ENCODE data around the gene CDC42EP4. TPM values are rescaled to one million over a fixed set of nuclear protein-coding genes. Genes with fewer than 3 reads are reported as not detected.

CDC42EP4 gene
- total RNA-seq, 4 donors from 2014 or later = 35.8 to 57.0 (median 47.1) TPM

GRCh38 chr17:73262676-73263642 is 48.8 kb downstream of the CDC42EP4 start:
- no peak overlapping the region for H3K4me3 ChIP-seq
- H3K9me3 ChIP-seq = no peaks in the 10 kb centered on the region
- H3K4me1 ChIP-seq = no peaks in the 10 kb centered on the region
- intact Hi-C loops (cut with DNase I; ENCODE audit: low total_unique reads) (no loop called here), in situ Hi-C loops (cut with MboI; ENCODE audit: low sequenced_read_pairs in 4 of 4) (no loop called here)
- H3K36me3 ChIP-seq = no peaks in the 10 kb centered on the region
- no peak overlapping the region for H3K27ac ChIP-seq
- no peak for ATAC-seq
- no peak for DNase-seq
- no peaks in the 10 kb centered on the region for H3K27me3 ChIP-seq
- TF ChIP-seq CTCF (IDR thresholded peaks at IDR 0.05 in 4 of 5, conservative IDR thresholded peaks at IDR 0.05 in 1 of 5) (no peak), POLR2A (IDR thresholded peaks at IDR 0.05) (no peak)

- intact Hi-C loops (cut with DNase I; ENCODE audit: low total_unique reads) (no loop called here), in situ Hi-C loops (cut with MboI; ENCODE audit: low sequenced_read_pairs in 4 of 4) (no loop called here)
- no peaks in the 10 kb centered on the region for H3K9me3 ChIP-seq
- no peaks in the 10 kb centered on the region for H3K27me3 ChIP-seq
- H3K4me1 ChIP-seq = no peaks in the 10 kb centered on the region
- ATAC-seq (no peak), DNase-seq (no peak)
- no peak overlapping the region for H3K4me3 ChIP-seq
- no peaks in the 10 kb centered on the region for H3K36me3 ChIP-seq
- TF ChIP-seq CTCF (IDR thresholded peaks at IDR 0.05 in 4 of 5, conservative IDR thresholded peaks at IDR 0.05 in 1 of 5) = no peak
- TF ChIP-seq POLR2A (IDR thresholded peaks at IDR 0.05) = no peak
- no peak overlapping the region for H3K27ac ChIP-seq
Measured at GRCh38 chr17:73261952-73262675, 49.7 kb downstream of the CDC42EP4 start.

GRCh38 chr17:73261617-73261951 is 50.2 kb downstream of the CDC42EP4 start, which contains the start of gene CPSF4L:
CPSF4L (minus strand) TSS chr17:73261880; CDS start chr17:73261818, 62 bp downstream.
- intact Hi-C loops (cut with DNase I; ENCODE audit: low total_unique reads) = no loop called here
- Histone ChIP-seq H3K27ac (no peak within 1 kb of the TSS), H3K9me3 (no peaks in the 10 kb centered on the region), H3K36me3 (no peaks in the 10 kb centered on the region), H3K4me1 (no peaks in the 10 kb centered on the region), H3K27me3 (no peaks in the 10 kb centered on the region), H3K4me3 (no peak within 1 kb of the TSS)
- TF ChIP-seq CTCF (IDR thresholded peaks at IDR 0.05 in 4 of 5, conservative IDR thresholded peaks at IDR 0.05 in 1 of 5) = no peak
- TF ChIP-seq POLR2A (IDR thresholded peaks at IDR 0.05) = no peak
- in situ Hi-C loops (cut with MboI; ENCODE audit: low sequenced_read_pairs in 4 of 4) = no loop called here
- no peak for ATAC-seq
- DNase-seq = no peak

- intact Hi-C loops (cut with DNase I; ENCODE audit: low total_unique reads) (no loop called here), in situ Hi-C loops (cut with MboI; ENCODE audit: low sequenced_read_pairs in 4 of 4) (loop anchor here in 2 of 4 donors (5.0 to 10.0 kb wide), 2 partner anchors 57 to 115 kb away; partner anchors contain the start of gene CDC42EP4 (in 1 of the 2))
- H3K27ac ChIP-seq = no peak overlapping the region
- H3K9me3 ChIP-seq = no peaks in the 10 kb centered on the region
- no peak for ATAC-seq
- no peak overlapping the region for H3K4me3 ChIP-seq
- no peak for DNase-seq
- H3K4me1 ChIP-seq = no peaks in the 10 kb centered on the region
- TF ChIP-seq CTCF (IDR thresholded peaks at IDR 0.05 in 4 of 5, conservative IDR thresholded peaks at IDR 0.05 in 1 of 5) (no peak), POLR2A (IDR thresholded peaks at IDR 0.05) (no peak)
- H3K27me3 ChIP-seq = no peaks in the 10 kb centered on the region
- H3K36me3 ChIP-seq = no peaks in the 10 kb centered on the region
Measured at GRCh38 chr17:73257516-73257915, 54.3 kb downstream of the CDC42EP4 start.
